HFFc6 (cell line): ENCODE data around the gene CLCN6. TPM values are rescaled to one million over a fixed set of nuclear protein-coding genes. Genes with fewer than 3 reads are reported as not detected.
"Not testable (repeated sequence)": the region's sequence is repeated elsewhere in the genome, so short reads cannot be mapped to it uniquely, and the experiment has no call there.

ENCODE experiments used
- DNase-seq: peaks from one replicate; pipeline ENCODE4 v3.0.0-alpha.2; 2018
- H3K27ac Mint-ChIP-seq: 2 replicates; pipeline ENCODE4 v1.8.0; 2020; ENCODE audit warnings: mild to moderate bottlenecking, mixed read lengths
- H3K27me3 Mint-ChIP-seq: 2 replicates; pipeline ENCODE4 v1.8.0; 2021; ENCODE audit warnings: mild to moderate bottlenecking, moderate library complexity, mixed read lengths; ENCODE audit not compliant: insufficient read depth
- H3K36me3 Mint-ChIP-seq: 2 replicates; pipeline ENCODE4 v1.8.0; 2021; ENCODE audit warnings: low read depth, mixed read lengths
- H3K4me1 Mint-ChIP-seq: 2 replicates; pipeline ENCODE4 v1.8.0; 2020; ENCODE audit warnings: low read depth, mixed read lengths
- H3K4me3 Mint-ChIP-seq: 2 replicates; pipeline ENCODE4 v1.8.0; 2020; ENCODE audit warnings: mild to moderate bottlenecking, moderate library complexity, mixed read lengths
- H3K9me3 Mint-ChIP-seq: 2 replicates; pipeline ENCODE4 v1.8.0; 2020; ENCODE audit warnings: mild to moderate bottlenecking, mixed read lengths
- CTCF ChIP-seq: fragments of 200-600 bp; sonication (generic); IDR thresholded peaks from 2 replicates; pipeline ENCODE4 v1.5.0; 2021; ENCODE audit warnings: antibody characterized with exemption, mild to moderate bottlenecking
- total RNA-seq, 6 experiments: library from RNA; stranded (reverse); fragmentation: NEBNext Ultra II Directional; extraction: Animal tissue kit (Norgen Biotek cat#: 25700); gene quantifications; 2 replicates in 1 of 6; 3 replicates in 5 of 6; pipeline ENCODE4 v1.2.3, GENCODE V29; 2021

The CLCN6 gene
- total RNA-seq, 6 experiments from 2014 or later: 6.2 to 8.3 (median 7.9) TPM

- Mint-ChIP-seq H3K36me3 (peaks cover 11% of the 10 kb centered on the region), H3K4me3 (no peak overlapping the region), H3K9me3 (no peaks in the 10 kb centered on the region), H3K4me1 (peaks cover 47% of the 10 kb centered on the region), H3K27me3 (peaks cover 4% of the 10 kb centered on the region; the same call in 1 of the 2 replicates), H3K27ac (no peak overlapping the region)
- TF ChIP-seq CTCF: no peak
- no peak for DNase-seq
Observed at GRCh38 chr1:11800391-11800755, 5.6 kb upstream of the CLCN6 start.

- DNase-seq: no peak
- no peak overlapping the region for H3K4me3 Mint-ChIP-seq
- TF ChIP-seq CTCF: no peak
- H3K27me3 Mint-ChIP-seq: peaks cover 4% of the 10 kb centered on the region; the same call in 1 of the 2 replicates
- H3K36me3 Mint-ChIP-seq: peaks cover 6% of the 10 kb centered on the region
- H3K27ac Mint-ChIP-seq: no peak overlapping the region
- H3K4me1 Mint-ChIP-seq: peaks cover 47% of the 10 kb centered on the region
- no peaks in the 10 kb centered on the region for H3K9me3 Mint-ChIP-seq
Observed at GRCh38 chr1:11800756-11801433, 5.1 kb upstream of the CLCN6 start.

GRCh38 chr1:11802616-11802972 is 3.4 kb upstream of the CLCN6 start:
- Mint-ChIP-seq H3K9me3 (no peaks in the 10 kb centered on the region), H3K4me3 (peak overlapping the region; percentile 100), H3K27ac (peak overlapping the region; percentile 97), H3K4me1 (peaks cover 52% of the 10 kb centered on the region), H3K36me3 (no peaks in the 10 kb centered on the region; the same call in 1 of the 2 replicates), H3K27me3 (peaks cover 4% of the 10 kb centered on the region; the same call in 1 of the 2 replicates)
- no peak for DNase-seq
- TF ChIP-seq CTCF: no peak

- DNase-seq: peak; percentile 92
- Mint-ChIP-seq H3K27ac (peak overlapping the region; percentile 97), H3K4me3 (peak overlapping the region; percentile 100), H3K9me3 (no peaks in the 10 kb centered on the region), H3K27me3 (peaks cover 4% of the 10 kb centered on the region; the same call in 1 of the 2 replicates), H3K36me3 (peaks cover 5% of the 10 kb centered on the region; the same call in 1 of the 2 replicates), H3K4me1 (peaks cover 58% of the 10 kb centered on the region)
- peak; percentile 14; the same call in 1 of the 2 replicates for TF ChIP-seq CTCF
Observed at GRCh38 chr1:11802973-11803885, 2.8 kb upstream of the CLCN6 start.

GRCh38 chr1:11803924-11804665 is 1.9 kb upstream of the CLCN6 start:
- H3K27ac Mint-ChIP-seq: peak overlapping the region; percentile 97
- H3K27me3 Mint-ChIP-seq, H3K9me3 Mint-ChIP-seq, H3K36me3 Mint-ChIP-seq, DNase-seq: not testable (repeated sequence)
- peak overlapping the region; percentile 100 for H3K4me3 Mint-ChIP-seq
- H3K4me1 Mint-ChIP-seq: peaks cover 63% of the 10 kb centered on the region
